ENCODE measurements around the gene EDAR. TPM values are rescaled to one million over a fixed set of nuclear protein-coding genes. Genes with fewer than 3 reads are reported as not detected.

Gene EDAR
- total RNA-seq, 3 donors from 2014 or later (not counting 1 experiment from before 2014, with no cell fraction given), result 0.11 to 0.23 TPM; not detected in 1

DNA sequence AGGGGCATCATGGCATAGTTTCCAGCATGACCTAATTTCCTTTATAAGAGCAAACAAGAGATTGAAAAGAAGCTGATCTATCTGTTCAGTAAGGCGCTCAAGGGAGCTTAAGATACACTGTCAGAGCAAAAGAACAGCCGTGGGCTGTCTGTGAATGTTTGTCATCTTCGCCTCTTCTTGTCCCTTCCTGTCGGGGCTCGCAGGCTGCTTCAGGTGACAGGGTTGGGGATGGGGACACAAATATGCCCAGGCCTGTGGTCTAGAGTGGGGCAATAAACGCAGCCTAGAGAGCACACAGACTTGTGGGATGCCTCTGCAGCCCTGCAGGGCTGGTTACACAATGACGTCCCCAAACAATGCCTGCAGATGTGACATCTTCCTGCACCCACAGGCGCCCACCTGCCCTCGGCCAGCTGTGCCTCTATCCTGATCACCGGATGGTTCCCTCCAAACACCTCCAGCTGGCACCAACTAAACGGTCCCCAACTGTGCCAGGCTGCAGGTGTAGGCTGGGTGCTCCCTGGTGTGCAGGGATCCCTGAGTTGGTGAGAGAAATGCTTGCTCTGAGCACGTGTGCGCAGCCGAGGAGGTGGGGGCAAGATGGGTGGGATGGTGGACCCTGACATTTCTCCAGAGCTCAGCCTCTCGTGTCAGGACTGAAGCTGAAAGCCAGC lies 72.8 kb downstream of the EDAR start:
- intact Hi-C loops (cut with micrococcal nuclease), result no loop called here
- Histone ChIP-seq H3K27me3 (ENCODE audit: control insufficient read depth, insufficient read depth, low read length) (no peaks in the 10 kb centered on the region), H3K27ac (ENCODE audit: low read length) (no peak overlapping the region), H3K4me1 (ENCODE audit: control insufficient read depth, insufficient read depth, low read length) (no peaks in the 10 kb centered on the region), H3K36me3 (ENCODE audit: control insufficient read depth, insufficient read depth, low read length) (no peaks in the 10 kb centered on the region), H3K9me3 (ENCODE audit: control insufficient read depth, insufficient read depth, low read length) (no peaks in the 10 kb centered on the region), H3K4me3 (ENCODE audit: low read length) (no peak overlapping the region)
- H3K27me3 Mint-ChIP-seq (ENCODE audit: low read depth in 2 of 2), result no peaks in the 10 kb centered on the region
- 61% methylated on average over 15 of the region's 15 CpGs for WGBS (ENCODE audit: insufficient coverage)
- H3K4me3 Mint-ChIP-seq, result no peak overlapping the region
- H3K9me3 Mint-ChIP-seq, result no peaks in the 10 kb centered on the region
- no peak for ATAC-seq
- TF ChIP-seq, protein P1, sequence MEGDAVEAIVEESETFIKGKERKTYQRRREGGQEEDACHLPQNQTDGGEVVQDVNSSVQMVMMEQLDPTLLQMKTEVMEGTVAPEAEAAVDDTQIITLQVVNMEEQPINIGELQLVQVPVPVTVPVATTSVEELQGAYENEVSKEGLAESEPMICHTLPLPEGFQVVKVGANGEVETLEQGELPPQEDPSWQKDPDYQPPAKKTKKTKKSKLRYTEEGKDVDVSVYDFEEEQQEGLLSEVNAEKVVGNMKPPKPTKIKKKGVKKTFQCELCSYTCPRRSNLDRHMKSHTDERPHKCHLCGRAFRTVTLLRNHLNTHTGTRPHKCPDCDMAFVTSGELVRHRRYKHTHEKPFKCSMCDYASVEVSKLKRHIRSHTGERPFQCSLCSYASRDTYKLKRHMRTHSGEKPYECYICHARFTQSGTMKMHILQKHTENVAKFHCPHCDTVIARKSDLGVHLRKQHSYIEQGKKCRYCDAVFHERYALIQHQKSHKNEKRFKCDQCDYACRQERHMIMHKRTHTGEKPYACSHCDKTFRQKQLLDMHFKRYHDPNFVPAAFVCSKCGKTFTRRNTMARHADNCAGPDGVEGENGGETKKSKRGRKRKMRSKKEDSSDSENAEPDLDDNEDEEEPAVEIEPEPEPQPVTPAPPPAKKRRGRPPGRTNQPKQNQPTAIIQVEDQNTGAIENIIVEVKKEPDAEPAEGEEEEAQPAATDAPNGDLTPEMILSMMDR (IDR thresholded peaks at IDR 0.05), result no peak
- no peaks in the 10 kb centered on the region for H3K36me3 Mint-ChIP-seq
- no peak overlapping the region for H3K27ac Mint-ChIP-seq
- no peaks in the 10 kb centered on the region for H3K4me1 Mint-ChIP-seq
- no peak for DNase-seq

DNA sequence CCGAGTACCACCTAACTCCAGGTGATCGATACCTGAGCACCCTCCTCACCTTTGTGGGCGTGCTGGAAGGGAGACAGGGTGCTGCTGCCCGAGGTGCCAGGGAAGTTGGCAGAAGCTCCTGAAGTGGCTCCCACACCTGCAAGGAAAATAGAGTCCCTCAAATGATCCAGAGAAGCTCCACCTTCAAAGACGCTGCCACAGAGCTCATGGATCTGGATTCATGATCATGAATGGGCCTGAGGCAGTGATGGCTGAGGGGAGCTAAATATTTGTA lies 76.5 kb downstream of the EDAR start:
- intact Hi-C loops (cut with micrococcal nuclease), result no loop called here
- Mint-ChIP-seq H3K27ac (no peak overlapping the region), H3K36me3 (no peaks in the 10 kb centered on the region)

DNA sequence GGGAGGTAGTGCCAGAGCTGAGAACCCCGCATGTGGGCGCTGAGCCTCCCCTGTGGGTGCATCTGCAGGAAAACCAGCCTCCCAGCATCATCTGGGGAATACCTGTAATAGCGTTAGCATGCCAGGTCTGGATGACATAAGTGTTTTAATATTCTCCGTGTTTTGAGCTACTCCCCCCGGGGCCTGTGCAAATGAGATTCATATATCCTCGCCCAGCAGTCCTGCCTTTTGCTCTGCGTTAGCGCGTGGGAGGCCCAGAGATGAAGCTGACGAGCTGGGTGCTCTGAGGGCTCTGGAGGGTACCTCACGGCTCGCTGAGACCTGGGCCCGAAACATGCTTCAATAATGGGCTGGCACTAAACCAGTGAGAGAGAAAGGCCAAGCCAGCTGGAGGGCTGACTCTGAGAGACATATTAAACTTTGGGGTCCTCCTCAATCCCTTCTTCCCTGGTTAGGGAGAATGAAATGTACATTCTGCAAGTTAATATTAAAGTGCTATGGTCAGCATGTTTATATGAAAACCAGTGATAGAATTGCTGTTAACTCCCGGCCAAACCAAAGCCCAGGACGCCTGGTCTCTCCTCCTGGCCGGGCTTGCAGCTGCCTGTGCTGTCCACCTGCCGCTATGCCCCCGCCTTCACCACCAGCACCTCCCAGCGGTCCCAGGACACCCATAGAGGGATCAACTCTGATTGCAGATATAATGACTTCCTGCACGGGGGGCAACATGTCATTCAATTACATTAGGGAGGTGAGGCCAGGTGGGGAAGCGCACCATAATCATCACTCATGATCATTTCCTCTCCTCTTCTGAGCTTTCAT lies 77.0 kb downstream of the EDAR start:
- no peak overlapping the region for H3K4me3 ChIP-seq (ENCODE audit: low read length)
- H3K9me3 ChIP-seq (ENCODE audit: control insufficient read depth, insufficient read depth, low read length), result no peaks in the 10 kb centered on the region
- TF ChIP-seq, protein P1 (IDR thresholded peaks at IDR 0.05), result no peak
- no peaks in the 10 kb centered on the region for H3K4me1 ChIP-seq (ENCODE audit: control insufficient read depth, insufficient read depth, low read length)
- WGBS (ENCODE audit: insufficient coverage), result 81% methylated on average over 21 of the region's 21 CpGs
- Mint-ChIP-seq H3K27ac (no peak overlapping the region), H3K27me3 (ENCODE audit: low read depth in 2 of 2) (no peaks in the 10 kb centered on the region), H3K9me3 (no peaks in the 10 kb centered on the region), H3K4me1 (no peaks in the 10 kb centered on the region), H3K36me3 (no peaks in the 10 kb centered on the region), H3K4me3 (no peak overlapping the region)
- H3K36me3 ChIP-seq (ENCODE audit: control insufficient read depth, insufficient read depth, low read length), result no peaks in the 10 kb centered on the region
- H3K27me3 ChIP-seq (ENCODE audit: control insufficient read depth, insufficient read depth, low read length), result no peaks in the 10 kb centered on the region
- intact Hi-C loops (cut with micrococcal nuclease), result no loop called here
- ATAC-seq (no peak), DNase-seq (no peak)
- no peak overlapping the region for H3K27ac ChIP-seq (ENCODE audit: low read length)

More for the DNA sequence above, 76.5 kb downstream of the EDAR start:
- H3K9me3 ChIP-seq (ENCODE audit: control insufficient read depth, insufficient read depth, low read length), result no peaks in the 10 kb centered on the region
- TF ChIP-seq, protein P1 (IDR thresholded peaks at IDR 0.05), result no peak
- WGBS (ENCODE audit: insufficient coverage), result 88% methylated on average over 5 of the region's 5 CpGs
- Mint-ChIP-seq H3K4me1 (no peaks in the 10 kb centered on the region), H3K9me3 (no peaks in the 10 kb centered on the region), H3K4me3 (no peak overlapping the region), H3K27me3 (ENCODE audit: low read depth in 2 of 2) (no peaks in the 10 kb centered on the region)
- H3K27ac ChIP-seq (ENCODE audit: low read length), result no peak overlapping the region
- H3K4me1 ChIP-seq (ENCODE audit: control insufficient read depth, insufficient read depth, low read length), result no peaks in the 10 kb centered on the region
- H3K36me3 ChIP-seq (ENCODE audit: control insufficient read depth, insufficient read depth, low read length), result no peaks in the 10 kb centered on the region
- H3K4me3 ChIP-seq (ENCODE audit: low read length), result no peak overlapping the region
- H3K27me3 ChIP-seq (ENCODE audit: control insufficient read depth, insufficient read depth, low read length), result no peaks in the 10 kb centered on the region
- ATAC-seq (no peak), DNase-seq (no peak)
